Loucy (cell line): ENCODE results near the gene ETV5.

ENCODE experiments used
- H2AFZ ChIP-seq: fragments of 200-600 bp; sonication (generic); 2 replicates; pipeline ENCODE4 v1.6.0; 2016; ENCODE audit warnings: antibody characterized with exemption, mild to moderate bottlenecking, low read length, moderate library complexity
- H3F3A ChIP-seq: fragments of 200-600 bp; 2 replicates; pipeline ENCODE4 v1.6.0; 2016; ENCODE audit warnings: antibody characterized with exemption, low read depth, mild to moderate bottlenecking
- H3K27me3 ChIP-seq: fragments of 200-600 bp; sonication (generic); 2 replicates; pipeline ENCODE4 v1.6.1; 2014; ENCODE audit warnings: low read length, mild to moderate bottlenecking; ENCODE audit not compliant: insufficient read depth, poor library complexity, severe bottlenecking
- H3K36me3 ChIP-seq: fragments of 200-600 bp; sonication (generic); 2 replicates; pipeline ENCODE4 v1.6.1; 2016; ENCODE audit warnings: low read length; ENCODE audit not compliant: insufficient read depth
- H3K4me1 ChIP-seq: fragments of 200-600 bp; sonication (generic); 2 replicates; pipeline ENCODE4 v1.5.1; 2014; ENCODE audit warnings: low read length, mild to moderate bottlenecking; ENCODE audit not compliant: insufficient read depth, poor library complexity, severe bottlenecking
- H3K4me2 ChIP-seq: fragments of 200-600 bp; sonication (generic); 2 replicates; pipeline ENCODE4 v1.6.0; 2014; ENCODE audit warnings: antibody characterized with exemption, low read length, low read depth, mild to moderate bottlenecking; ENCODE audit not compliant: poor library complexity, severe bottlenecking
- H3K4me3 ChIP-seq: fragments of 200-600 bp; sonication (generic); 2 replicates; pipeline ENCODE4 v1.5.1; 2014; ENCODE audit warnings: low read length, mild to moderate bottlenecking, mixed read lengths; ENCODE audit not compliant: poor library complexity, severe bottlenecking
- H3K79me2 ChIP-seq: fragments of 200-600 bp; sonication (generic); 2 replicates; pipeline ENCODE4 v1.6.1; 2014; ENCODE audit warnings: low read length; ENCODE audit not compliant: insufficient read depth
- H3K9ac ChIP-seq: fragments of 200-600 bp; sonication (generic); 2 replicates; pipeline ENCODE4 v1.6.0; 2014; ENCODE audit warnings: mild to moderate bottlenecking, low read depth, low read length, moderate library complexity; ENCODE audit not compliant: poor library complexity, severe bottlenecking
- H3K9me2 ChIP-seq: fragments of 200-600 bp; sonication (generic); replicated peaks from 2 replicates; pipeline ENCODE4 v1.6.1; 2016; ENCODE audit warnings: low read depth, low read length, mixed read lengths
- H3K9me3 ChIP-seq: fragments of 200-600 bp; sonication (generic); 2 replicates; pipeline ENCODE4 v1.6.1; 2014; ENCODE audit warnings: mild to moderate bottlenecking, antibody characterized with exemption, low read length, low read depth; ENCODE audit not compliant: insufficient read depth
- H4K20me1 ChIP-seq: fragments of 200-600 bp; sonication (generic); 2 replicates; pipeline ENCODE4 v1.6.0; 2014; ENCODE audit warnings: antibody characterized with exemption, low read length, mild to moderate bottlenecking; ENCODE audit not compliant: insufficient read depth, poor library complexity, severe bottlenecking
- CTCF ChIP-seq: fragments of 200-600 bp; sonication (generic); conservative IDR thresholded peaks from 2 replicates; pipeline ENCODE4 v1.5.1; 2014; ENCODE audit warnings: mild to moderate bottlenecking, antibody characterized with exemption, low read length
- EZH2phosphoT487 ChIP-seq: fragments of 200-600 bp; IDR thresholded peaks from 2 replicates; pipeline ENCODE4 v1.6.1; 2018; ENCODE audit warnings: antibody characterized with exemption, mild to moderate bottlenecking, moderate library complexity, borderline replicate concordance

The ETV5 gene

GRCh38 chr3:186125118-186125517 is 16.2 kb upstream of the ETV5 start:
- Histone ChIP-seq H3F3A (no peaks in the 10 kb centered on the region), H2AFZ (no peak overlapping the region), H4K20me1 (no peaks in the 10 kb centered on the region), H3K27me3 (no peaks in the 10 kb centered on the region), H3K9me2 (no peaks in the 10 kb centered on the region), H3K4me3 (no peak overlapping the region), H3K79me2 (no peaks in the 10 kb centered on the region), H3K9me3 (no peaks in the 10 kb centered on the region), H3K9ac (no peak overlapping the region), H3K4me2 (no peak overlapping the region), H3K4me1 (peaks cover 18% of the 10 kb centered on the region), H3K36me3 (no peaks in the 10 kb centered on the region)
- no peak for TF ChIP-seq CTCF
- TF ChIP-seq EZH2phosphoT487: no peak

GRCh38 chr3:186124592-186124991 is 15.7 kb upstream of the ETV5 start:
- Histone ChIP-seq H3K79me2 (no peaks in the 10 kb centered on the region), H3K27me3 (no peaks in the 10 kb centered on the region), H2AFZ (no peak overlapping the region), H3F3A (no peaks in the 10 kb centered on the region), H3K9ac (no peak overlapping the region), H3K9me3 (no peaks in the 10 kb centered on the region), H4K20me1 (no peaks in the 10 kb centered on the region), H3K4me2 (no peak overlapping the region), H3K9me2 (no peaks in the 10 kb centered on the region), H3K36me3 (no peaks in the 10 kb centered on the region), H3K4me3 (no peak overlapping the region), H3K4me1 (peaks cover 18% of the 10 kb centered on the region)
- TF ChIP-seq CTCF (no peak), EZH2phosphoT487 (no peak)

- TF ChIP-seq EZH2phosphoT487 (no peak), CTCF (no peak)
- Histone ChIP-seq H3K27me3 (no peaks in the 10 kb centered on the region), H3K4me2 (no peak overlapping the region), H4K20me1 (no peaks in the 10 kb centered on the region), H3K4me1 (peaks cover 12% of the 10 kb centered on the region), H3K4me3 (no peak overlapping the region), H3K36me3 (no peaks in the 10 kb centered on the region), H2AFZ (no peak overlapping the region), H3K79me2 (no peaks in the 10 kb centered on the region), H3K9ac (no peak overlapping the region), H3K9me2 (no peaks in the 10 kb centered on the region), H3F3A (no peaks in the 10 kb centered on the region), H3K9me3 (no peaks in the 10 kb centered on the region)
Measured at GRCh38 chr3:186123012-186123411, 14.1 kb upstream of the ETV5 start.
